B cell (primary cell): ENCODE measurements around the gene BCL10. TPM values are rescaled to one million over a fixed set of nuclear protein-coding genes. Genes with fewer than 3 reads are reported as not detected.

Experiments used
- ATAC-seq: fragments of 200-7000 bp; cut with Tn5 transposase; one replicate; pipeline ENCODE4 v1.10.0; 2021; ENCODE audit warnings: low read depth, mild to moderate bottlenecking, moderate number of reproducible peaks, moderate library complexity
- CTCF ChIA-PET: fragments of 350-600 bp; sonication (Branson Sonifier 250); formaldehyde crosslinking; loops from one replicate; lab custom pipeline; 2021; ENCODE audit warnings: antibody characterized with exemption, inconsistent platforms; lab: Charles Lee
- POLR2A ChIA-PET: fragments of 350-600 bp; sonication (Branson Sonifier 250); formaldehyde crosslinking; loops from one replicate; lab custom pipeline; 2021; ENCODE audit warnings: antibody characterized with exemption; lab: Charles Lee
- DNase-seq: peaks from one replicate; pipeline ENCODE4 v3.0.0; 2013
- H2AFZ ChIP-seq: 2 replicates; pipeline ENCODE4 v1.6.1; 2012; ENCODE audit warnings: mild to moderate bottlenecking, low read depth, low read length; ENCODE audit not compliant: insufficient read depth, poor library complexity, severe bottlenecking
- H3K27ac ChIP-seq, 2 donors: 1 replicate in 1 of 2; 2 replicates in 1 of 2; pipeline ENCODE4 v1.5.1; 2012 to 2013; ENCODE audit warnings: low read length in 2 of 2, mild to moderate bottlenecking in 2 of 2, moderate library complexity in 1 of 2
- H3K27me3 ChIP-seq, 4 experiments: fragments of 200-600 bp in 1 of 4; sonication (generic) in 1 of 4; replicated peaks in 1 of 4; 1 replicate in 2 of 4; 2 replicates in 2 of 4; pipeline versions ENCODE4 v1.6.1 to v1.7.0; 2013 to 2016; ENCODE audit warnings: low read length in 3 of 4, mild to moderate bottlenecking in 2 of 4, mixed read lengths in 1 of 4, moderate library complexity in 1 of 4; ENCODE audit not compliant: insufficient read depth in 4 of 4, control insufficient read depth in 3 of 4; ENCODE audit errors: control extremely low read depth in 1 of 4
- H3K36me3 ChIP-seq, 2 experiments: replicated peaks in 1 of 2; 1 replicate in 1 of 2; 2 replicates in 1 of 2; pipeline versions ENCODE4 v1.6.1 to v1.7.1; 2013; ENCODE audit warnings: low read length in 1 of 2; ENCODE audit not compliant: insufficient read depth in 2 of 2, control insufficient read depth in 1 of 2; ENCODE audit errors: control extremely low read depth in 1 of 2, extremely low read depth in 1 of 2
- H3K4me1 ChIP-seq, 2 donors: fragments of 200-600 bp in 1 of 2; sonication (generic) in 1 of 2; 1 replicate in 1 of 2; 2 replicates in 1 of 2; pipeline versions ENCODE4 v1.5.1 to v1.6.1; 2013 to 2017; ENCODE audit warnings: low read length in 2 of 2; ENCODE audit not compliant: control insufficient read depth in 2 of 2, insufficient read depth in 2 of 2
- H3K4me2 ChIP-seq: replicated peaks from 2 replicates; pipeline ENCODE3; 2012; ENCODE audit warnings: mild to moderate bottlenecking, low read depth, low read length; ENCODE audit not compliant: poor library complexity, severe bottlenecking
- H3K4me3 ChIP-seq, 5 experiments: fragments of 200-600 bp in 1 of 5; sonication (generic) in 1 of 5; 1 replicate in 3 of 5; 2 replicates in 2 of 5; pipeline versions ENCODE4 v1.5.1 to v1.7.0; 2011 to 2016; ENCODE audit warnings: low read length in 4 of 5, mild to moderate bottlenecking in 4 of 5, low read depth in 2 of 5, control low read depth in 1 of 5, moderate library complexity in 1 of 5; ENCODE audit not compliant: insufficient read depth in 1 of 5; ENCODE audit errors: control extremely low read depth in 1 of 5, extremely low read depth in 1 of 5
- H3K79me2 ChIP-seq: fragments of 200-600 bp; sonication (generic); one replicate; pipeline ENCODE4 v1.6.0; 2016; ENCODE audit warnings: low read length; ENCODE audit not compliant: control insufficient read depth, insufficient read depth
- H3K9ac ChIP-seq: fragments of 200-600 bp; sonication (generic); 2 replicates; pipeline ENCODE4 v1.6.1; 2017; ENCODE audit warnings: mild to moderate bottlenecking, low read length, moderate library complexity
- H3K9me3 ChIP-seq, 3 donors: one replicate each; pipeline versions ENCODE4 v1.6.1 to v1.7.1; 2013; ENCODE audit warnings: low read length in 2 of 3; ENCODE audit not compliant: control insufficient read depth in 2 of 3, insufficient read depth in 1 of 3; ENCODE audit errors: control extremely low read depth in 1 of 3
- H4K20me1 ChIP-seq: 2 replicates; pipeline ENCODE4 v1.6.0; 2012; ENCODE audit warnings: mild to moderate bottlenecking, low read length; ENCODE audit not compliant: insufficient read depth, control insufficient read depth, poor library complexity, severe bottlenecking
- H3K27ac Mint-ChIP-seq: one replicate; pipeline ENCODE4 v1.8.0; 2021; ENCODE audit warnings: mixed read lengths
- H3K27me3 Mint-ChIP-seq: one replicate; pipeline ENCODE4 v1.8.0; 2021; ENCODE audit warnings: mixed read lengths
- H3K4me1 Mint-ChIP-seq: one replicate; pipeline ENCODE4 v1.8.0; 2021; ENCODE audit warnings: mixed read lengths
- H3K4me3 Mint-ChIP-seq: one replicate; pipeline ENCODE4 v1.8.0; 2021; ENCODE audit warnings: mixed read lengths
- H3K9me3 Mint-ChIP-seq: one replicate; pipeline ENCODE4 v1.8.0; 2022; ENCODE audit warnings: mixed read lengths; ENCODE audit not compliant: insufficient read depth
- CTCF ChIP-seq: fragments of 200-600 bp; IDR thresholded peaks from one replicate; pipeline ENCODE4 v1.8.0; 2022; ENCODE audit warnings: antibody characterized with exemption, mild to moderate bottlenecking
- EZH2 ChIP-seq: IDR thresholded peaks from 2 replicates; pipeline ENCODE4 v1.6.1; 2012; ENCODE audit warnings: borderline replicate concordance, low read depth, mild to moderate bottlenecking, moderate library complexity, low read length; ENCODE audit not compliant: insufficient read depth, poor library complexity, severe bottlenecking
- WGBS: methylation state at CpG from one replicate; pipeline ENCODE4 v1.1.5; 2013; ENCODE audit warnings: missing lambda C conversion rate; ENCODE audit not compliant: insufficient coverage; 5-methylcytosine and 5-hydroxymethylcytosine counted together
- intact Hi-C: fragments of 100-400 bp; cut with micrococcal nuclease; formaldehyde crosslinking; loops from one replicate; pipeline ENCODE4 v1.10.0; 2022
- polyA plus RNA-seq: library from polyadenylated mRNA; depleted of rRNA; stranded (reverse); fragments of >200 nt; gene quantifications from 2 replicates; pipeline ENCODE4 v1.2.3, GENCODE V29; 2012
- total RNA-seq, 2 donors: library from RNA; stranded (reverse); fragments of 120-200 nt in 1 of 2; gene quantifications; 1 replicate in 1 of 2; 2 replicates in 1 of 2; pipeline versions ENCODE4 v1.2.3 to v1.2.4, GENCODE V29; 2013 to 2022

BCL10 gene
- total and polyA plus RNA-seq, 2 donors (not counting 1 experiment from before 2014, with no cell fraction given) = 26.2 to 60.5 TPM

- H4K20me1 ChIP-seq = no peaks in the 10 kb centered on the region
- no peak for ATAC-seq
- H3K4me2 ChIP-seq = no peak overlapping the region
- H3K27me3 ChIP-seq = peaks cover 0 to 6% (median 0%) of the 10 kb centered on the region in 4 experiments
- H3K9me3 Mint-ChIP-seq = no peaks in the 10 kb centered on the region
- TF ChIP-seq EZH2 = no peak
- TF ChIP-seq CTCF = no peak
- no peak overlapping the region for H3K9ac ChIP-seq
- no peak overlapping the region for H3K4me3 ChIP-seq
- WGBS = no CpG with 5 or more reads among the region's 1 CpG
- H3K4me3 Mint-ChIP-seq = no peak overlapping the region
- intact Hi-C loops = no loop called here
- ChIA-PET POLR2A (no interaction called here), CTCF (interaction anchor here (0.9 kb wide), 1 partner anchor 10 kb away, joined by 3 read pairs; no protein-coding TSS in a partner anchor)
- no peaks in the 10 kb centered on the region for H3K9me3 ChIP-seq
- H2AFZ ChIP-seq = no peak overlapping the region
- H3K4me1 ChIP-seq = no peaks in the 10 kb centered on the region
- no peaks in the 10 kb centered on the region for H3K4me1 Mint-ChIP-seq
- H3K27ac Mint-ChIP-seq = no peak overlapping the region
- DNase-seq = no peak
- no peaks in the 10 kb centered on the region for H3K79me2 ChIP-seq
- no peak overlapping the region for H3K27ac ChIP-seq
- H3K36me3 ChIP-seq = no peaks in the 10 kb centered on the region
- H3K27me3 Mint-ChIP-seq = peaks cover 5% of the 10 kb centered on the region
These were observed 41.8 kb upstream of the BCL10 start for GRCh38 chr1:85318217-85318616.

GRCh38 chr1:85317560-85317959 lies 41.1 kb upstream of the BCL10 start:
- Mint-ChIP-seq H3K4me1 (no peaks in the 10 kb centered on the region), H3K9me3 (no peaks in the 10 kb centered on the region), H3K27ac (no peak overlapping the region), H3K4me3 (no peak overlapping the region), H3K27me3 (peaks cover 5% of the 10 kb centered on the region)
- ATAC-seq (no peak), DNase-seq (no peak)
- intact Hi-C loops = no loop called here
- WGBS = no CpG with 5 or more reads among the region's 5 CpGs
- Histone ChIP-seq H3K9ac (no peak overlapping the region), H3K27me3 (peaks cover 0 to 8% (median 0%) of the 10 kb centered on the region in 4 experiments), H3K4me1 (no peaks in the 10 kb centered on the region), H3K9me3 (no peaks in the 10 kb centered on the region), H3K27ac (no peak overlapping the region), H3K36me3 (no peaks in the 10 kb centered on the region), H3K4me3 (no peak overlapping the region), H2AFZ (no peak overlapping the region), H3K4me2 (no peak overlapping the region), H4K20me1 (no peaks in the 10 kb centered on the region), H3K79me2 (no peaks in the 10 kb centered on the region)
- ChIA-PET POLR2A (no interaction called here), CTCF (interaction anchor here (1.1 kb wide), 1 partner anchor 9 kb away, joined by 4 read pairs; no protein-coding TSS in a partner anchor)
- no peak for TF ChIP-seq EZH2
- no peak for TF ChIP-seq CTCF
